PFSK-1 (cell line): Measurements from ENCODE around the gene SLC39A11.

ENCODE experiments used
- FOXP2 ChIP-seq: optimal IDR thresholded peaks from 2 replicates; pipeline ENCODE3; 2011; ENCODE audit warnings: borderline replicate concordance, control low read depth, inconsistent platforms; ENCODE audit not compliant: insufficient read depth; ENCODE audit errors: extremely low read length, extremely low read depth
- POLR2AphosphoS5 ChIP-seq: IDR thresholded peaks from 2 replicates; pipeline ENCODE4 v1.6.1; 2012; ENCODE audit warnings: low read depth, mild to moderate bottlenecking, control low read depth, low read length, moderate library complexity
- TAF1 ChIP-seq: IDR thresholded peaks from 2 replicates; pipeline ENCODE4 v1.6.1; 2012; ENCODE audit warnings: low read length, control low read depth, borderline replicate concordance; ENCODE audit not compliant: insufficient read depth
- TF ChIP-seq, protein P1 (sequence below), 2 experiments: IDR thresholded peaks; 2 replicates each; pipeline versions ENCODE4 v1.6.1 to v1.8.0; 2011 to 2012; ENCODE audit warnings: low read depth in 2 of 2, low read length in 2 of 2, control low read depth in 1 of 2, inconsistent platforms in 1 of 2, mild to moderate bottlenecking in 1 of 2, moderate library complexity in 1 of 2; ENCODE audit not compliant: insufficient read depth in 1 of 2

DNA sequence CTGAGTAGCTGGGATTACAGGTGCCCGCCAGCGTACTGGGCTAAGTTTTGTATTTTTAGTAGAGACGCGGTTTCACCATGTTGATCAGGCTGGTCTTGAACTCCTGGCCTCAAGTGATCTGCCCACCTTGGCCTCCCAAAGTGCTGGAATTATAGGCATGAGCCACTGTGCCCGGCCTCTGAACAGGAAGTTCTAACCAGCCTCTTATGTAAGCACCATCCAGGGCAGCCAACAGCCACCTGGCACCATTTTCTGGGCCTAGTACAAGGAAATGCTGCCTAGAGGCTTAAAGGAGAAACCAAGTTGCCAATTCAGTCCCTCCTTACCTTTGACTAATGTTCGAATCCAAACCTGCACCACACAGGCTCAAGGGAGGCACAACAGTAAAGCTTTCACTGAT is 8.5 kb upstream of the SLC39A11 start:
- TF ChIP-seq TAF1 (no peak), POLR2AphosphoS5 (no peak), FOXP2 (no peak)
- TF ChIP-seq, protein P1, sequence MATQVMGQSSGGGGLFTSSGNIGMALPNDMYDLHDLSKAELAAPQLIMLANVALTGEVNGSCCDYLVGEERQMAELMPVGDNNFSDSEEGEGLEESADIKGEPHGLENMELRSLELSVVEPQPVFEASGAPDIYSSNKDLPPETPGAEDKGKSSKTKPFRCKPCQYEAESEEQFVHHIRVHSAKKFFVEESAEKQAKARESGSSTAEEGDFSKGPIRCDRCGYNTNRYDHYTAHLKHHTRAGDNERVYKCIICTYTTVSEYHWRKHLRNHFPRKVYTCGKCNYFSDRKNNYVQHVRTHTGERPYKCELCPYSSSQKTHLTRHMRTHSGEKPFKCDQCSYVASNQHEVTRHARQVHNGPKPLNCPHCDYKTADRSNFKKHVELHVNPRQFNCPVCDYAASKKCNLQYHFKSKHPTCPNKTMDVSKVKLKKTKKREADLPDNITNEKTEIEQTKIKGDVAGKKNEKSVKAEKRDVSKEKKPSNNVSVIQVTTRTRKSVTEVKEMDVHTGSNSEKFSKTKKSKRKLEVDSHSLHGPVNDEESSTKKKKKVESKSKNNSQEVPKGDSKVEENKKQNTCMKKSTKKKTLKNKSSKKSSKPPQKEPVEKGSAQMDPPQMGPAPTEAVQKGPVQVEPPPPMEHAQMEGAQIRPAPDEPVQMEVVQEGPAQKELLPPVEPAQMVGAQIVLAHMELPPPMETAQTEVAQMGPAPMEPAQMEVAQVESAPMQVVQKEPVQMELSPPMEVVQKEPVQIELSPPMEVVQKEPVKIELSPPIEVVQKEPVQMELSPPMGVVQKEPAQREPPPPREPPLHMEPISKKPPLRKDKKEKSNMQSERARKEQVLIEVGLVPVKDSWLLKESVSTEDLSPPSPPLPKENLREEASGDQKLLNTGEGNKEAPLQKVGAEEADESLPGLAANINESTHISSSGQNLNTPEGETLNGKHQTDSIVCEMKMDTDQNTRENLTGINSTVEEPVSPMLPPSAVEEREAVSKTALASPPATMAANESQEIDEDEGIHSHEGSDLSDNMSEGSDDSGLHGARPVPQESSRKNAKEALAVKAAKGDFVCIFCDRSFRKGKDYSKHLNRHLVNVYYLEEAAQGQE (IDR thresholded peaks at IDR 0.05; ENCODE audit: insufficient read depth in 1 of 2, low read depth in 2 of 2, low read length in 2 of 2): no peak
